ENCODE data around the gene ACOT12.
"Not testable (repeated sequence)": the region's sequence is repeated elsewhere in the genome, so short reads cannot be mapped to it uniquely, and the experiment has no call there.

The ACOT12 gene

GRCh38 chr5:81398741-81399140 lies 4.8 kb upstream of the ACOT12 start:
- no peak for DNase-seq

GRCh38 chr5:81397176-81397575 lies 3.2 kb upstream of the ACOT12 start:
- DNase-seq = no peak

- DNase-seq = no peak
Observed at GRCh38 chr5:81395262-81395661, 1.3 kb upstream of the ACOT12 start.

GRCh38 chr5:81393430-81393782 lies 528 bp downstream of the ACOT12 start:
- DNase-seq = no peak

- DNase-seq = no peak
Observed at GRCh38 chr5:81389025-81389424, 4.9 kb downstream of the ACOT12 start.

- no peak for DNase-seq
Observed at GRCh38 chr5:81388169-81388568, 5.8 kb downstream of the ACOT12 start.

- DNase-seq = no peak
Observed at GRCh38 chr5:81383867-81384266, 10.1 kb downstream of the ACOT12 start.

- DNase-seq = no peak
Observed at GRCh38 chr5:81371354-81371876, 22.5 kb downstream of the ACOT12 start.

GRCh38 chr5:81370912-81371311 lies 23.0 kb downstream of the ACOT12 start:
- DNase-seq = no peak

- DNase-seq = no peak
Observed at GRCh38 chr5:81365541-81365940, 28.4 kb downstream of the ACOT12 start.

- DNase-seq = no peak
Observed at GRCh38 chr5:81363093-81363871, 30.7 kb downstream of the ACOT12 start.

GRCh38 chr5:81361600-81361999 lies 32.3 kb downstream of the ACOT12 start:
- DNase-seq = no peak

GRCh38 chr5:81360640-81361039 lies 33.3 kb downstream of the ACOT12 start:
- no peak for DNase-seq

- DNase-seq = no peak
Observed at GRCh38 chr5:81359881-81360280, 34.1 kb downstream of the ACOT12 start.

- DNase-seq = no peak
Observed at GRCh38 chr5:81359108-81359507, 34.8 kb downstream of the ACOT12 start.

- no peak for DNase-seq
Observed at GRCh38 chr5:81355291-81356251, 38.4 kb downstream of the ACOT12 start.

- DNase-seq = no peak
Observed at GRCh38 chr5:81354093-81354492, 39.8 kb downstream of the ACOT12 start.

- no peak for DNase-seq
Observed at GRCh38 chr5:81353189-81353588, 40.7 kb downstream of the ACOT12 start.

GRCh38 chr5:81350507-81350906 lies 43.4 kb downstream of the ACOT12 start:
- DNase-seq = no peak

- no peak for DNase-seq
Observed at GRCh38 chr5:81349161-81349560, 44.8 kb downstream of the ACOT12 start.

GRCh38 chr5:81345411-81346003 lies 48.4 kb downstream of the ACOT12 start:
- DNase-seq = no peak

- DNase-seq = no peak
Observed at GRCh38 chr5:81344736-81345135, 49.2 kb downstream of the ACOT12 start.

GRCh38 chr5:81338213-81338612 lies 55.7 kb downstream of the ACOT12 start:
- not testable (repeated sequence) for DNase-seq

Data from midbrain (tissue), 1 donor.